Measurements from ENCODE around the gene TNNI3K.

Gene TNNI3K

DNA sequence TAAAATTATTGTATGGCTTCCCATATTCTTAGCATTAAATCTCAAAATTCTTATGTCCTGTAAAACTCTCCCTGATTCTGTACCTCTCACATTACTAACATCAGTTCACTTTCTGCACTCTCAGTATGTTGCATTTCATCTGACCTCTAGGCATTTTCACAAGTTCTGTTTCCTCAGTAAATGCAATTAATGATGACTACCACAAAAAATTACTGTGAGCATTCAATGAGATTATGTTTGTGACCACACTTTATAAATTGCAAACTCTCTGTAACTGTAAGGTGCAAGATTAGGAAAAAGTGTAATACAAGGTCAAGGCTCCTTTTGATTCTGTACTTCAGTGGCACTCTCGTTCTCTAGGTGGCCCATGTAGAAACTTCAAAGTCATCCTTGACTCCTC lies 216.8 kb downstream of the TNNI3K start:
- DNase-seq = no peak

DNA sequence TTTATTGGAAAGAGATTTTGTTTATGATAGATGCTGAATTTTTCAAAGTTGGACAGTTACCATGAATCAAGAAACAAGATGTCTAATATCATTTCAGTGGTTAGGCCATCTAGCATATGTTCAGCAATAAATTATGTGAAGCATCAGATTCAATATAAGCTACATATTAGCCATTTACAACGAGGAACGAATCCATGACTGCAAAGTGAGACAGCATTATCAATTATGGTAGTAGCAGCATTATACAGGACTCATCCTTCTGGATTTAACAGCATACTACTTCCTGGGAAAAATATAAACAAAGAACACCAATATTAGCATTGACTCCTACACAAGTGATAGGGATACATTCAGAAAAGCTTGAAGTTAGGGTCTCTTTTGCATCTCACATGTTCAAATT lies 218.1 kb downstream of the TNNI3K start:
- no peak for DNase-seq

DNA sequence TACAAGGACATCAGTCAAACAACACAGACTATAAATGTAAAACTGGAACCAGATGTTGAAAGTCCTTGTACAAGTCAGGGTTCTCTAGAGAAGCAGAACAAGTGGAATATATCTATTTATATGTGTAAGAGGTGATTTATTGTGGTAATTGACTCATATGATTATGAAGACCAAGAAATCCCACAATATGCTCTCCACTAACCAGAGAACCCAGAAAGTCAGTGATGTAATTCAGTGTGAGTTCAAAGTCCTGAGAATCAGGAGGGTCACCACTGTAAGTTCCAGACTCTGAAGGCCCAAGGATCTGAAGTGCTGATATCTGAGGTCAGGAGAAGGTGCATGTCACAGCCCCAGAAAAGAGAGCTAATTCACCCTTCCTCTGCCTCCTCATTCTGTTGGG lies 220.2 kb downstream of the TNNI3K start:
- DNase-seq = no peak

GRCh38 chr1:74457253-74457652 lies 222.1 kb downstream of the TNNI3K start:
- DNase-seq = no peak

DNA sequence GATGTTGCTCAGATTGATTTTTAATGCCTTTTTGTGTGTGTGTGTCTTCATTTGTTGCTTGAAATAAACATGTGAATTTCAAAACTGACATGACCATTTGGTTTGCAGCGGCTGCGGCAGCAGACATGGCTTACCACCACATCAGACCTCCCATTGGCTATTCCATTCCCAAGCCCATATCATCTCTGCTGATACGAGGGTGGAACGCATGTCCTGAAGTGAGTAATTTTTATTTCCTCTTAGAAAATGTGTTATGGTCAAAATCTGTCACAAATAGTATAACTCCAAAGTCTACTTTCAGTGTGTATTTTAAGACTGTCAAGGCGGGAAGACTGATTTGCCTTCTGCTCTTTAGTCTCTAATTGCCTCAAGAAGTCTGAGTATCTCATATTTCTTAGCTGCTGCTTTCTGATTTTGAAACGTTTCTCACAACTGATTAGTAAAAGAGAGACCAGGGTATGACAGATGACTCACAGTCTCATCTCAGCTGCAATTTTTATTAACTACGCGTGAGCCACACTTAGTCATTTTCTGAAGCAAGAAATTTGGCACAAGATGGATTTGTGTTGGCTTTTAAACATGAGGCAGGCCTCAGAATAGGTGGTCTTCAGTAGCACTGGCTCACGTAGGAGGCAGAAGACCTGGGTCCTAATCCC lies 228.3 kb downstream of the TNNI3K start:
- no peak for DNase-seq

DNA sequence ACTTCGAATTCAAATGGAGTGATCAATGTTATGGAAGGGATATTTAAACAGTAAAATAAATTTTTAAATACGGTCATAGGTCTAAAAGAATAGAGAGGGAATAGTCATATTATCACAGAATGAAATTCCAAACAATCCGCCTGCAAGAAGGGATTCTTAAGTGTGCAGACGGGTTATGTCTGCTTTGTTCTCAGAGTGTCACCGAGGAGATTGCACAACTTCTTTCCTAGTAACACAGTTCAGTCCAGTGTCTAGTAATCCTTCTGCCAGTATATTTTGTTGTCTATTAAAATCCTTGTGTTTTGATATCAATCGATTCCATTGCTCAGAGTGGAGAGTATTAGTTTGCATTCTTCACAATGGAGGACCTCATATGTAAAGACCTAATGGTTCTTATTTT lies 228.8 kb downstream of the TNNI3K start:
- no peak for DNase-seq

DNA sequence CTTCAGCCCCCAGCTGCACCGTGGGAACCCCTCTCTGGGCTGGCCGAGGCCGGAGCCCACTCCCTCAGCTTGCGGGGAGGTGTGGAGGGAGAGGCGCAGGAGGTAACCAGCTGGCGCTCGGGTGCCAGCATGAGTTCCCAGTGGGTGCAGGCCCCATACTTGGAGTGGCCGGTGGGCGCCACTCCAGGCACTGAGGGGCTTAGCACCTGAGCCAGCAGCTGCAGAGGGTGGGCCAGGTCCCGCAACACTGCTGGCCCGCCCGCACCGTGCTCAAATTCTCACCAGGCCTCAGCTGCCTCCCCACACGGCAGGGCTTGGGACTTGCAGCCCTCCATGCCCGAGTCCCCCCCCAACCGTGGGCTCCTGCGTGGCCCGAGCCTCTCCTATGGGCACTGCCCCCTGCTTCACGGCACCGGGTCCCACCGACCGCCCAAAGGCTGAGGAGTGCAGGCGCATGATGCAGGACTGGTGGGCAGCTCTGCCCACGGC lies 230.1 kb downstream of the TNNI3K start:
- DNase-seq = no peak

GRCh38 chr1:74467786-74468377 lies 232.7 kb downstream of the TNNI3K start:
- DNase-seq = no peak

- DNase-seq = peak; percentile 29
These were observed 233.9 kb downstream of the TNNI3K start for GRCh38 chr1:74468982-74469603.

GRCh38 chr1:74470251-74470650 lies 235.1 kb downstream of the TNNI3K start:
- no peak for DNase-seq

- DNase-seq = no peak
These were observed 235.7 kb downstream of the TNNI3K start for GRCh38 chr1:74470936-74471335.

- no peak for DNase-seq
These were observed 236.3 kb downstream of the TNNI3K start for GRCh38 chr1:74471470-74471869.

- DNase-seq = no peak
These were observed 239.4 kb downstream of the TNNI3K start for GRCh38 chr1:74474585-74474984.

DNA sequence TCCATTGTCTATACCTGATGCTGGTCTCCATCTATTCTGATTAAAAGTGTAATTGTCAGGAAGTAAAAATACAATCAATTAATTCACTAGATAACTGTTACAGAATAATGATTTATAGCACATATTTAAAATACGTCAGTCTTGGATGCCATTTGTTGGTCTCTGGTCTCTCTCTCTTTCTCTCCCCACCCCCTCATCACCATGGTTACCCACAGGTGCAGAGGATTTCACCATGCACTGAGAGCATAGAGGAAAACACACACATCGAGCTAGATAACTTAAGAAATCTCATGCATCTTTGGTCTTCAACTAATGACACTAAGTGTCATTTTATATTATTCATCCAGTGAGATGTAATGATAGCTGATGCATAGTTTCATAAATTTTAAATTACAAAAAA lies 243.8 kb downstream of the TNNI3K start:
- no peak for DNase-seq

DNA sequence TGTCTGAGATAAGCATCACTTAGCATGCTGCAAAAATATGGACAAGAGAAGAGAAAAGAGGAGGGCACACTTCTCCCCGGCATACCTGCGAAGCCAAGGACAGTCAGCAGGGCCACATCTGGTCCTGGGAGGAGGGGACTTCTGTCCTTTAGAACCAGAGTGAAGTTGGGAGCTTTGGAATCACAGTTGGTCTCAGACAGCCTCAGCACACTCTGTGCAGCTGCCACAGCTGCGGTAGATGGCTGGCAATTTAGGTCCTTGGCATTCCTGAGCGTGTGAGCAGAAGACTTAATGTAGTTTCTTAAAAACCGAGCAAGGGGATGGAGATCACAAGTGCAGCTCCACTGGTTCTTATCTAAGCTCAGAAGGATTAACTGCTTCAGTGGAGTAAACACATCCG lies 244.9 kb downstream of the TNNI3K start:
- no peak for DNase-seq

DNA sequence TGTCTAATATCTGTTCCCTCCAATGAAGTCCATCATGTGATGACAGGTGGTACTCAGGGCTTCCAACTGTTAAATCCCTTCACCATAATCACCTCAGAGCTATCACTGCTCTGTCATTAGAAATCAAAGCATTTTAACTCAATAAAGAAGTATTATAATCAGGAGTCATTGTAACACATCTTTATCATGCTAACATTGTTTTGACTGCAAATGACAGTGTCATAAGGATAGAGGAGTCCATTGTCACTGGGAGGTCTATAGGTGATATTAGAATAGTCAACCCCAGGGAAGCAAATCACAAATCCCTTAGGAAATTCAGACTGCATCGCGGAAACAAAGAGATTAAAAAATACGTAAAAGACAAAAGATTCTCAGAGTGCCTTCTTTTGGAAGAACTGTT lies 246.4 kb downstream of the TNNI3K start:
- DNase-seq = no peak

DNA sequence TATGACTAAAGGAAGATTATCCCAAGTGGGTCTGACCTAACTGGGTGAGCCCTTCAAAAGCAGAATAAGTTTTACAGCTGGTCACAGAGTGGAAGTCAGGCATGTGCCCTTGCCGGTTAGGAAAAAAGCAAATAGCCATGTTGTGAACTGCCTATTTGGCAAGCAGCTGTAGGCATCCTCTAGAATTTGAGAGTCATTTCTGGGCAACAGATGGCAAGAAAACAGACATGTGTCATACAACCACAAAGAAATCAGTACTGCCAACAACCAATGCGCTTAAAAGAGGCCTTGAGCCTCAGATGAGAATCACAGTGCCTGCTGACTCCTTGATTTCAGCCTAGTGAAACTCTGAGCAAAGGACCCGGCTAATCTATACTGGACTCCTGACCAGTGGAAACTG lies 250.4 kb downstream of the TNNI3K start:
- no peak for DNase-seq

DNA sequence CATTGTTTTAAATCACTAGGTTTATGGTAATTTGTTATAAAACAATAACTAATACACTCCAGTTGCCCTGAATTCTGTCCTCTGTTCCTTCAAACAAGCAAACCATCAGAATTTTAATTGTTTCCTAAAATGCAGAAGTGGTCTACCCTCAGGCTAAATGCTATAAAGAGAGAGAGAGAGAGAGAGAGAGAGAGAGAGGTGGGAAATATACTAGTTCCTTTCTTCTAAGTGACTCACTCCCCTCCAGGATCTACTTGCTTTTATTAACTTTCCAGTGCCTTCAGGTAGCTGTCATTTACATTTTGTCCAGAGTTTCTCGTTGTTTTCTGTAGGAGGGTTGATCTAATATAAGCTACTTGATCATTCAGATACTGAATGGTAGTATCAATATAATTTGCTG lies 250.8 kb downstream of the TNNI3K start:
- DNase-seq = no peak

- DNase-seq = no peak
These were observed 261.5 kb downstream of the TNNI3K start for GRCh38 chr1:74496669-74497068.

DNA sequence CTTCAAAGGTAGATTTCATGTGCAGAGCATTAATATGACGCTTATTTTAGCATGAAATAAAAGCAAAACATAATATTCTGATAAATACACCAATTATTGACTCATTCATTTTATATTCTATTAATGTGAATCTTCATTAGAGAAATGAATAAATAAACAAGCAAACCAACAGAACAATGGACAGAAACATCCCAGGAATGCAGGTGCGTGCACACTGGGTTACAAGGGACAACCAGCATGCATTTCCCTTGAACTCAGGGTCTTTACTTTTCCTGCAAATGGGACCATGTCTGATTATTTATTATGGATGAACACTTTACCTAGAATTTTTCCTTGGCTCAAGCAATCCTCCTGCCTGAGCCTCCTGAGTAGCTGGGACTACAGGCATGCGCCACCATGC lies 263.7 kb downstream of the TNNI3K start:
- DNase-seq = no peak

GRCh38 chr1:74502432-74502831 lies 267.2 kb downstream of the TNNI3K start:
- peak; percentile 41 for DNase-seq

- no peak for DNase-seq
These were observed 267.7 kb downstream of the TNNI3K start for GRCh38 chr1:74502858-74503257.

DNA sequence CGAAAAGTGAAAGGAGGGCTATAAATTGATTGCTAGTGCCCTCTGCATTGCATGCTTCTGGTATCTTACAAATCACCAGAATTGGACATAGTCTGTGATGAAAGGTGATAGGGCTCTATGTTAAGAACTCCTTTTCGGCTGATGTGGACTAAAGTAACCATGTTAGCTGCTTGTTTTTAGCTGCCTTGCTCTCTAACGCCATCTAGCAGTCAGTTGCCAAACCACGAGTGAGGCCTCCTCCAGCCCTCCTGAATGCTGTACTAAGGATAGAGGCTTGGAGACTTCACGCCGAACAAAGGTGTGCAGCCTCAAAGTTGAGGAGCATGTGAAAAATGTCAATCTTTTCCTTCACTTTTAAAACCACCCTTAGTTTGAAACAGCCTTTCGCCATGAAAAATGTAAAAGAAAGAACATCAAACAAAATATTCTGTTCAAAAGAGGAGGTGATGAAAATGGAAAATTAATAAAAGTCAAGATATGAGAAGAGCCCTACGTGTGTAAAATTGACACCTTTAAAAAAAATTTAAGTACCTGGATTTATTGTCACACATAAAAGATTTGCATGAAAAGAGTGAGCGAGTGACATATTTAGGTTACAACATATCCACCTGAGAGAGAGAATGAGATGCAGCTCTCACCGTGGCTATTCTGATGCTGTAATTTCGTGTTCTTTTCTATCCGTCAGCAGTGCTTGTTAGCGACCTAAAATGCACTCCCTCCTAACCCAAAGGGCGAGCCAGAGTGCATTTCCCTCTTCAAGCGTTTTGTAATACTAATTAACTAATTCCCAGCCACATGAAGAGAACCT lies 269.1 kb downstream of the TNNI3K start:
- peak; percentile 52 for DNase-seq

All from kidney glomerular epithelial cell (primary cell).